ENCODE data around the gene HOXD11.

HOXD11 gene

GRCh38 chr2:176079285-176079830 is 27.7 kb upstream of the HOXD11 start:
- TF ChIP-seq, protein P1, sequence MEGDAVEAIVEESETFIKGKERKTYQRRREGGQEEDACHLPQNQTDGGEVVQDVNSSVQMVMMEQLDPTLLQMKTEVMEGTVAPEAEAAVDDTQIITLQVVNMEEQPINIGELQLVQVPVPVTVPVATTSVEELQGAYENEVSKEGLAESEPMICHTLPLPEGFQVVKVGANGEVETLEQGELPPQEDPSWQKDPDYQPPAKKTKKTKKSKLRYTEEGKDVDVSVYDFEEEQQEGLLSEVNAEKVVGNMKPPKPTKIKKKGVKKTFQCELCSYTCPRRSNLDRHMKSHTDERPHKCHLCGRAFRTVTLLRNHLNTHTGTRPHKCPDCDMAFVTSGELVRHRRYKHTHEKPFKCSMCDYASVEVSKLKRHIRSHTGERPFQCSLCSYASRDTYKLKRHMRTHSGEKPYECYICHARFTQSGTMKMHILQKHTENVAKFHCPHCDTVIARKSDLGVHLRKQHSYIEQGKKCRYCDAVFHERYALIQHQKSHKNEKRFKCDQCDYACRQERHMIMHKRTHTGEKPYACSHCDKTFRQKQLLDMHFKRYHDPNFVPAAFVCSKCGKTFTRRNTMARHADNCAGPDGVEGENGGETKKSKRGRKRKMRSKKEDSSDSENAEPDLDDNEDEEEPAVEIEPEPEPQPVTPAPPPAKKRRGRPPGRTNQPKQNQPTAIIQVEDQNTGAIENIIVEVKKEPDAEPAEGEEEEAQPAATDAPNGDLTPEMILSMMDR (IDR thresholded peaks at IDR 0.05), result no peak

DNA sequence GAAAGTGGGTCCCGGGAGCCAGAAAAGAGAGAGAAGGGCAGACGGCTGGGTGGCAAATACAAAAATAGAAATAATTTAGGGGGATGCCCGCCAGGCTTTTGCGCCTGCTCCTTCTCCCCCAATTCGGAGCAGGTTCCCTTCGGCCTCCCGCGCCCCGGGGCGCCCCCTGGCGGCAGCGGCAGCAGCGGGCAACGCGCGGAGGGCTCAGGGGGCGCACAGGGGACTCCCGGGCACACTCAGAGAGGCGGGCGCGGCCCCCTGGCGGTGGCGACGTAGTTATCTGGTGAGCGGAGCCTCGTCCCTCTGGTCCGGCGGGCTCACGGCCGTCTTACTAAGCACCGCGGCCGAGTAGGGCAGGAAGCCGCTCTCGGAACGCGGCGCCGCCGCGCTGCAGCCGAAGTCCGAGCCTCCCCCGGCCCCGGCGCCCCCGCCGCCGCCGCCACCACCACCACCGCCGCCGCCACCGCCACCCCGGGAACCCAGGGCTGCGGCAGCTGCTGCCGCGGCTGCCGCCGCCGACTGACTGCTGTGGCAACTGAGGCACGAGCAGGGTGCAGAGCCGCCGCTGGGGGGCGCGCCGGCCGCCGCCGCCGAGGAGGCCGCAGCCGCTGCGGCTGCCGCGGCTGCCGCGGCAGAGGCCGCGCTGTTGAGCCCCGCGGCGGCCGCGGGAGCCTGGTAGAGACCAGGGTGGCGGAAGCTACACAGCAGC is 27.1 kb upstream of the HOXD11 start:
- TF ChIP-seq, protein P1 (IDR thresholded peaks at IDR 0.05), result peak; percentile 76

DNA sequence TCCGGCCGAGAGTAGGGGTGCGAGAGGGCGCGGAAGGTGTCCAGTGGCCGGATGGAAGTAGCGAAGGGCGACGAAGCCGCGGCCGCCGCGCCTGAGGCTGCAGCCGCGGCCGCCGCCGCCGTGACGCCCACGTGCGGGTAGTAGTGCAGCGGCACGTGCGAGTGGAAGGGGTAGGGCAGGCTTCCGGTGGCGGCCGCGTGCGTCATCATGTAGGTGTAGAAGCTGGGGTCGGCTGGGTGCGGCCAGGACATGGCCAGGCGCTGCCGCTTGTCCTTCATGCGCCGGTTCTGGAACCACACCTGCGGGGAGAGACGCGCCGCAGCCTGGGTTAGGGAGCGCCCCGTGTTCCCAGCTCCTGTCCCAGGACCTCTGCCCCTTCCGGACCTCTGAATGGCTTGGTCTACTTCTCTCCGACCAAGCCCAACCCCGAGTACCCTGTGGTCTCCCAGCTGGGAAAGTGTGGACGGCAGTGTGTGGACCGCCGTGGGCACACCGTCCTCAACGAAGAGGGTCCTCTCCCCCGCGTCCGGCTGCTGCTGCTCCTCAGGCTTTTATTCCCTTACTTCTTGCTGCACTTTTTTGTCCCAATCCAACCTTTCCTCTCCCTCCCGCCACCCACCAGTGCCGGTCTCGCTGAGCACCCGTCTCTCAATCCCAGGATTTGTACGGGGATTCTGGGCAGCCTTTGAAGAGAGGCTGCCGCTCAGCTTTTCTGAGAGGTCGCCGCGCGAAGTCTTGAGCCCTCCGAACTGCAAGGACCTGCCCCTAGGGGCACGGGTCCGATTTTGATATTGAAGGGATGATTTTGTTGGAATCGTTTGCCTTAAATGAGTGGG is 26.3 kb upstream of the HOXD11 start:
- TF ChIP-seq, protein P1 (IDR thresholded peaks at IDR 0.05), result no peak

GRCh38 chr2:176081376-176081836 is 25.7 kb upstream of the HOXD11 start:
- TF ChIP-seq, protein P1 (IDR thresholded peaks at IDR 0.05), result no peak

DNA sequence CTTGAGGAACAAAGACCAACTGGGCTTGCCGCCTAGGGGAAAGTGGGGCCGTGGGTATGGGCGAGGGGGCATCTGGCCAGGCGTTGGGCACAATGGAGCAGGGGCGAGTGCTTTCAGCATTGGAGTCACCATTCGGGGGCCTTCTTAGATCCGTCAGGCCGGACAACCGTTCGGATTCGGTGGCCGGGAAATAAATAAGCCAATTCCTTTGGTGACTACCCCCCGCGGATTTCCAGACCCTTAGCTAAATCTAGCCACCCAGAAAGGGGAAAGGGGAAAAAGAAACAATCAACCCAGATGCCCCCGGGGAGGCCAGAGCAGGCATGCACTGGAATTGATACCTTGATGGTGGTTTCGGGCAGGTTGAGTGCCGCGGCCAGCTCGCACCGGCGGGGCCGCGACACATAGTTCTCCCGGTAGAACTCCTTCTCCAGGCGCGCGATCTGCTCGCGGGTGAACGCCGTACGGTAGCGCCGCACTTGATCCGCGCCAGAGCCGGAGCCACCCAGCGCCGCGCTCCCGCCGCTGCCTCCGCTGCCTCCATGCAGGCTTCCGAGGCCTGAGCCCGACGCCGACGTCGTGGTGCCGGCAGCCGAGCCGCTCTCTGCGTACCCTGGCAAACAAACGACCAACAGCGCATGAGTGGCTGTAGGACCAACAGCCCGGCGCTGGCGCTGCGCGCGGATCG is 25.1 kb upstream of the HOXD11 start:
- TF ChIP-seq, protein P1 (IDR thresholded peaks at IDR 0.05), result no peak

DNA sequence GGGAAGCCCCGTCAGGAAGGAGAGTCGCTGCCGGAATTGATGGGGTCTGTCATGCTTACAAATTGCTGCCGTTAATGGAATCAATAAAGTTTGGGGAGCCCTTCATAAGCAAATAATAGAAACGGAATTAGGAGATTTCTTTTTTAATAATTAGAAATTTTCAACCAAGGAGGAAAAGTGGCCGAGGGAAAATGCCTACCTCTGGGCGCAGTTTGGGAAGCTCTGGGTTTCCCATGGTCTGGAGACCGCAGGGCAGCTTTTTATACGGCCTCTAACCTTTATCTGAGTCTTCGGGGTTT is 24.6 kb upstream of the HOXD11 start:
- TF ChIP-seq, protein P1 (IDR thresholded peaks at IDR 0.05), result no peak

Data from LNCAP (cell line).